ENCODE measurements around the gene SLC25A25. TPM values are rescaled to one million over a fixed set of nuclear protein-coding genes. Genes with fewer than 3 reads are reported as not detected.

SLC25A25 gene
- total RNA-seq, 4 donors from 2014 or later, result 21.9 to 42.0 (median 30.8) TPM

- peak; percentile 50 to 51 for DNase-seq
- Histone ChIP-seq H3K4me3 (replicated peaks in 1 of 3) (no peak overlapping the region), H3K27me3 (no peaks in the 10 kb centered on the region), H3K36me3 (peaks cover 29 to 31% of the 10 kb centered on the region in 2 donors), H3K4me1 (peaks cover 22 to 25% of the 10 kb centered on the region in 2 donors), H3K27ac (no peak overlapping the region), H3K9me3 (no peaks in the 10 kb centered on the region)
- TF ChIP-seq CTCF (IDR thresholded peaks at IDR 0.05) (peak in 2 of 6 experiments; percentile 26 to 48), POLR2A (IDR thresholded peaks at IDR 0.05) (no peak)
- WGBS, 2 donors, result 76 to 81% methylated on average over 14 to 16 of the region's 16 CpGs
- intact Hi-C loops (cut with DNase I), result no loop called here
These were observed 57.0 kb downstream of the SLC25A25 start for GRCh38 chr9:128124873-128125579.

GRCh38 chr9:128125580-128126354 lies 57.7 kb downstream of the SLC25A25 start:
- Histone ChIP-seq H3K4me3 (replicated peaks in 1 of 3) (no peak overlapping the region), H3K27ac (no peak overlapping the region), H3K4me1 (peaks cover 22 to 25% of the 10 kb centered on the region in 2 donors), H3K36me3 (peaks cover 25 to 29% of the 10 kb centered on the region in 2 donors), H3K27me3 (no peaks in the 10 kb centered on the region), H3K9me3 (no peaks in the 10 kb centered on the region)
- no peak for TF ChIP-seq POLR2A (IDR thresholded peaks at IDR 0.05)
- no peak for TF ChIP-seq CTCF (IDR thresholded peaks at IDR 0.05)
- 48 to 63% methylated on average over 10 of the region's 10 CpGs for WGBS, 2 donors
- no peak for DNase-seq
- intact Hi-C loops (cut with DNase I), result no loop called here

- WGBS, 2 donors, result 0 to 5% methylated on average over 2 to 4 of the region's 56 CpGs
- H3K27ac ChIP-seq, result peak within 1 kb of the TSS; percentile 89 to 98 (median 97)
- intact Hi-C loops (cut with DNase I), result no loop called here
- H3K4me1 ChIP-seq, result peaks cover 22 to 25% of the 10 kb centered on the region in 2 donors
- no peaks in the 10 kb centered on the region for H3K9me3 ChIP-seq
- TF ChIP-seq CTCF (IDR thresholded peaks at IDR 0.05) (no peak), POLR2A (IDR thresholded peaks at IDR 0.05) (peak in 1 of 2 donors; percentile 63)
- H3K4me3 ChIP-seq (replicated peaks in 1 of 3), result peak within 1 kb of the TSS; percentile 73 to 97 (median 87)
- DNase-seq, result peak; percentile 77 to 88
- peaks cover 10 to 17% of the 10 kb centered on the region in 2 donors for H3K36me3 ChIP-seq
- no peaks in the 10 kb centered on the region for H3K27me3 ChIP-seq
These were observed 59.5 kb downstream of the SLC25A25 start, which contains the start of gene PTGES2 for GRCh38 chr9:128127568-128127989. TSS of gene PTGES2 (minus strand) at chr9:128127729. CDS start at chr9:128127717, 12 bp downstream.

GRCh38 chr9:128127990-128128835 lies 60.2 kb downstream of the SLC25A25 start:
- intact Hi-C loops (cut with DNase I), result no loop called here
- DNase-seq, result peak; percentile 81 to 82
- peak overlapping the region; percentile 89 to 98 (median 97) for H3K27ac ChIP-seq
- no peaks in the 10 kb centered on the region for H3K27me3 ChIP-seq
- H3K4me1 ChIP-seq, result peaks cover 22 to 25% of the 10 kb centered on the region in 2 donors
- H3K9me3 ChIP-seq, result no peaks in the 10 kb centered on the region
- TF ChIP-seq CTCF (IDR thresholded peaks at IDR 0.05) (no peak), POLR2A (IDR thresholded peaks at IDR 0.05) (peak in 1 of 2 donors; percentile 50)
- peaks cover 5 to 11% of the 10 kb centered on the region in 2 donors for H3K36me3 ChIP-seq
- H3K4me3 ChIP-seq (replicated peaks in 1 of 3), result peak overlapping the region; percentile 73 to 97 (median 87)
- 0 to 1% methylated on average over 33 to 46 of the region's 82 CpGs for WGBS, 2 donors
